ENCODE data around the gene P2RY8. TPM values are rescaled to one million over a fixed set of nuclear protein-coding genes. Genes with fewer than 3 reads are reported as not detected.
A peak's percentile ranks its signal among the peaks of the same experiment; 100 is the strongest.

The P2RY8 gene
- total and polyA plus RNA-seq, 10 of the 15 experiments (the other 5 are each of a cell fraction or from before 2014, with no cell fraction given) = 2.0 to 64.4 (median 36.5) TPM

DNA sequence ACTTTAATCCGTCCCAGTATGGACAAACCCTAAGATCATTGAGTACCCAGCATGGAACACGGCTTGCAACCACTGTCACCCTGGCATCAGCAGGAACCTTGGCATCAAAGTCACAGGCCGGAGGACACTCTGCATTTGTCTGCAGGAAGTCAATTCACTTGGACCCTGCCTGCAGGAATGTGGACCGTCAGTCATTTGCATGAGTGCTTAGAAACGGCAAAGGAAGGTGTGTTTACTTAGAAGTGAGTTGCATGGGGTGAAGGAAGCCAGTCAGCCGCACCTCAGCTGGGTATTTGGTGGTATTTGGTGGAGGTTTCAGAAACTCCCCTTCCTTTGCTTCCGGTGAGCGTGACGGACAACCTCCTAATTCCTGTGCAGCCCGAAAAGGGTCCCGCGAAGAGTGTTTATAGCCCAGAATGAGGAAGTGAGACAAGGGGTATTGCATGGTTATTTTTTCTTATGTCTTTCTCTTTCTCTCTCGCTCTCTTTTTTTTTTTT, 15.5 kb downstream of the P2RY8 start (continued):
- TF ChIP-seq, protein P1, sequence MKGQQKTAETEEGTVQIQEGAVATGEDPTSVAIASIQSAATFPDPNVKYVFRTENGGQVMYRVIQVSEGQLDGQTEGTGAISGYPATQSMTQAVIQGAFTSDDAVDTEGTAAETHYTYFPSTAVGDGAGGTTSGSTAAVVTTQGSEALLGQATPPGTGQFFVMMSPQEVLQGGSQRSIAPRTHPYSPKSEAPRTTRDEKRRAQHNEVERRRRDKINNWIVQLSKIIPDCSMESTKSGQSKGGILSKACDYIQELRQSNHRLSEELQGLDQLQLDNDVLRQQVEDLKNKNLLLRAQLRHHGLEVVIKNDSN (IDR thresholded peaks at IDR 0.05; ENCODE audit: borderline replicate concordance, extremely low read length, insufficient read depth, low read depth, low read length) = no peak
- TF ChIP-seq RAD21 (IDR thresholded peaks at IDR 0.05; ENCODE audit: insufficient read depth, low read depth, low read length) (peak; percentile 33; the same call in 1 of the 2 replicates), FOXK2 (IDR thresholded peaks at IDR 0.05) (peak; percentile 84), GATAD2B (conservative IDR thresholded peaks at IDR 0.05; ENCODE audit: low read depth) (no peak), RCOR1 (conservative IDR thresholded peaks at IDR 0.05; ENCODE audit: low read depth, low read length) (no peak), PAX8 (IDR thresholded peaks at IDR 0.05) (no peak), KDM1A (IDR thresholded peaks at IDR 0.05; ENCODE audit: borderline replicate concordance) (no peak), PML (IDR thresholded peaks at IDR 0.05; ENCODE audit: low read length) (peak; percentile 84), JUND (IDR thresholded peaks at IDR 0.05; ENCODE audit: low read depth, low read length) (no peak), IKZF2 (IDR thresholded peaks at IDR 0.05) (peak; percentile 95 to 96), DPF2 (IDR thresholded peaks at IDR 0.05) (peak; percentile 77)

DNA sequence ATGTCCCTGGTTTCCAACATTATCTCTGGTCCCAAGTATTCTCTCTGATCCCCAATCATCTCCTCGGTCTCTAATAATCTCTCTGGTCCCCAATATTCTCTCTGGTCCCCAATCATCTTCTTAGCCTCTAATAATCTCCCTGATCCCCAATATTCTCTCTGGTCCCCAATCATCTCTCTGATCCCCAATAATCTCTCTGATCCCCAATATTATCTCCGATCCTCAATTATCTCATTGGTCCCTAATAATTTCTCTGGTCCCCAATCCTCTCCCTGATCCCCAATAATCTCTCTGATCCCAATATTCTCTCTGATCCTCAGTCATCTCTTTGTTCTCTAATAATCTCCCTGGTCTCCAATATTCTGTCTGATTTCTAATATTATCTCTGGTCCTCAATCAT, 16.6 kb downstream of the P2RY8 start:
- Histone ChIP-seq H3K9me3 (replicated peaks; ENCODE audit: control insufficient read depth, insufficient read depth, low read length) (peaks cover 11% of the 10 kb centered on the region), H2AFZ (ENCODE audit: control insufficient read depth, low read depth, low read length) (no peak overlapping the region), H4K20me1 (ENCODE audit: control insufficient read depth, insufficient read depth) (no peaks in the 10 kb centered on the region), H3K27me3 (replicated peaks in 1 of 2; ENCODE audit: control insufficient read depth in 2 of 2, insufficient read depth in 2 of 2, low read length in 1 of 2) (no peaks in the 10 kb centered on the region), H3K4me1 (ENCODE audit: control insufficient read depth, insufficient read depth, low read length) (peaks cover 44% of the 10 kb centered on the region), H3K4me3 (no peak overlapping the region; the same call in 1 of the 2 replicates), H3K4me2 (ENCODE audit: control insufficient read depth, insufficient read depth) (no peak overlapping the region), H3K36me3 (ENCODE audit: control insufficient read depth in 2 of 2, insufficient read depth in 2 of 2, low read length in 1 of 2) (peaks cover 4% of the 10 kb centered on the region in 2 experiments; a peak in 2 of 4 replicates), H3K79me2 (ENCODE audit: control insufficient read depth, insufficient read depth, low read length) (peaks cover 46% of the 10 kb centered on the region), H3K27ac (ENCODE audit: control insufficient read depth, insufficient read depth) (peak overlapping the region; percentile 91; the same call in 1 of the 2 replicates), H3K9ac (ENCODE audit: control insufficient read depth, insufficient read depth, low read length) (no peak overlapping the region)
- no peak for ATAC-seq
- WGBS (ENCODE audit: insufficient coverage, insufficient replicate concordance, low lambda C conversion rate, missing lambda C conversion rate) = 91% methylated on average over 2 of the region's 2 CpGs
- POLR2A ChIA-PET = no interaction called here
- no peak for DNase-seq (ENCODE audit: low read depth, low spot score)
- no peak for FAIRE-seq
- CTCF ChIA-PET = no interaction called here
- RAD21 ChIA-PET (ENCODE audit: unreplicated experiment) = no interaction called here
- SMC1A ChIA-PET (ENCODE audit: uncharacterized antibody, unreplicated experiment) = no interaction called here
- TF ChIP-seq EP300 (IDR thresholded peaks at IDR 0.05; ENCODE audit: borderline replicate concordance in 1 of 2, control insufficient read depth in 1 of 2, low read depth in 2 of 2, low read length in 2 of 2) (no peak), GABPA (IDR thresholded peaks at IDR 0.05; ENCODE audit: low read depth) (no peak), E2F8 (IDR thresholded peaks at IDR 0.05; ENCODE audit: low read depth, partially characterized antibody) (no peak), IKZF1 (conservative IDR thresholded peaks at IDR 0.05) (0 out of 2 replicates have a peak, but pooled peaks have one; percentile 15), IKZF2 (IDR thresholded peaks at IDR 0.05) (peak; percentile 53 to 65; a peak in 3 of 4 replicates)
- TF ChIP-seq, protein P2, sequence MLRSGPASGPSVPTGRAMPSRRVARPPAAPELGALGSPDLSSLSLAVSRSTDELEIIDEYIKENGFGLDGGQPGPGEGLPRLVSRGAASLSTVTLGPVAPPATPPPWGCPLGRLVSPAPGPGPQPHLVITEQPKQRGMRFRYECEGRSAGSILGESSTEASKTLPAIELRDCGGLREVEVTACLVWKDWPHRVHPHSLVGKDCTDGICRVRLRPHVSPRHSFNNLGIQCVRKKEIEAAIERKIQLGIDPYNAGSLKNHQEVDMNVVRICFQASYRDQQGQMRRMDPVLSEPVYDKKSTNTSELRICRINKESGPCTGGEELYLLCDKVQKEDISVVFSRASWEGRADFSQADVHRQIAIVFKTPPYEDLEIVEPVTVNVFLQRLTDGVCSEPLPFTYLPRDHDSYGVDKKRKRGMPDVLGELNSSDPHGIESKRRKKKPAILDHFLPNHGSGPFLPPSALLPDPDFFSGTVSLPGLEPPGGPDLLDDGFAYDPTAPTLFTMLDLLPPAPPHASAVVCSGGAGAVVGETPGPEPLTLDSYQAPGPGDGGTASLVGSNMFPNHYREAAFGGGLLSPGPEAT (IDR thresholded peaks at IDR 0.05; ENCODE audit: low read depth) = 0 out of 2 replicates have a peak, but pooled peaks have one; percentile 40
- intact Hi-C loops (cut with micrococcal nuclease; ENCODE audit: unreplicated experiment) (loop anchor here (5.0 kb wide), 1 partner anchor 38 kb away; no protein-coding TSS in a partner anchor), in situ Hi-C loops (cut with MboI) (no loop called here)
- BruUV-seq (replicated peaks) = TSS peak; percentile 45
